Bone marrow (tissue), 2 donors: ENCODE measurements around the gene MRPL53.
"Not testable (repeated sequence)": the region's sequence is repeated elsewhere in the genome, so short reads cannot be mapped to it uniquely, and the experiment has no call there.

ENCODE experiments used
- DNase-seq, 2 donors: peaks; one replicate each; lab custom pipeline; 2025; lab: John Stamatoyannopoulos, UW

The MRPL53 gene

DNA sequence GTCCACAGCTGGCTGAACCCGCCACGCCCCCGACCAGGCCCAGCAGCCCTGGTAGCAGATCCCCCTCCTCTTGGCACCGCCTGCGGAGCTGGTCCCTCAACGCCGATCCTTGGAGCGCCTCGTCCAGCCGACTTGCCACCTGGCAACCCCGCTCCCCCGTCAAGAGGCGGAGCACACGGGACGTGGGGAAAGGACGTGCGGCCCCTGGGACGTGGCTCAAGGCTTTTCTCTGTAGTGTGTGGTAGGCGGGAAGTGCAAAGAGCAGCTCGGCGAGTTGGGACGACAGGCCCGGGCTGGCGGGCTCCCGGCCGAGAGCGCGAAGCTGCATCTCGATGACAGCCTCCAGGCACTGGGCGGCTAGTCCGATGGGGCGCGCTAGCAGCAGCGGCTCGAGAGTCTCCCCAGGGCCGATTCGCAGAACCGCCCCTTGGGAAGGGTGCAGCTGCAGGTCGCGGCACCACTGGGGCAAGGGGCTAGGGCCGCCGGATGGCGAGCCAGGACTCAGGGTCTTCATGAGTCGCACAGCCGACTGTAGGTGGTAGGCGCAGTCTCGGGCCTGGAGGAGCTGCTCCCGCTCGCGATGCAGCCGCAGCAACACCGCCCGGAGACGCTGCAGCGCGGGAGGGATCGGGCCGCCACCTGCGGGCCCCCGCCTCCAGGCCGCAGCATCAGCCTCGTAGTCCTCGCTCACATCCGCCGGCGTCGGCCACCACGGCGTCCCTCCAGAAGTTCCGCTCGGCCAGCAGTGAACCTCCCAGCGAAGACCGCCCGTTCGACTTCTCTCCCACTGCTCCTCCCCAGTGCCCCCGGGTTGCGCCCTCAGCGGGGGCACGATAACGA, 9.7 kb upstream of the MRPL53 start:
- DNase-seq: peak; percentile 63 to 81

DNA sequence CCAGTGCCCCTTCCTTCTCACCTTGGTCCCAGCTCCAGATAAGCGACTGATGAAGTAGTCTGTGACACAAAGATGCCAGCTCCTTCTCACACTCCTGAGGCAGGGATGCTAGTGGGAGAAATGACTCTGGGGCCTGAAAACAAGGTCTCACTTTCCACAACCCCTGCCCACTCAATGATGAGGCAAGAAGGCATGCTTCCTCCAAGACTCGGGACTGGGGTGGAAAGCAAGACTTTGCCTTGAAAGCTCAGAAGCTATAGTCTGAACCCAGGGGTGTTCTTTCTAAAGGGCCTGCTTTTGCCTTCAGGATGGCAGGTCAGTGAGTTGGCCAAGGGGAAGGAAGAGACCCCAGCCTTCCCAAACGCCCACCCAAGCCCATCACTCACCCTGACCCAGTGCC, 9.0 kb upstream of the MRPL53 start:
- no peak for DNase-seq

DNA sequence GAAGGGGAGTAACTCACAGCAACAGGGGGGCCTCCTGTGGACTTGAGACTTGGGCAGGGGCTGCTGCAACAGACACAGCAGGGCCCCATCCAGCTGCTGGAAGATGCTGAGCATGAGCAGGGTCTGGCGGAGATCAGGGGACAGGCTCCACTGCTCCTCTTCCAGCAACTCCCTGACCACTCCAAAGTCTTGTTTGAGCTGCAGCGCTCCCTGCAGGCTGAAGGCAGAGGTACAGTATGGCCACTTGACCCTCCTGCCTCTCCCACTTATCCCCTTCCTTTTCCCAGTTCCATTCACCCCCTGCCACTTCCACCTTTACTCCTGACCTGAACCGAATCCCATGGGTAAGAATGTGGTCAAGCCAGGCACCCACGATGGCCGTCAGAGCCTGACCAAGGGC, 2.4 kb upstream of the MRPL53 start:
- DNase-seq: no peak

DNA sequence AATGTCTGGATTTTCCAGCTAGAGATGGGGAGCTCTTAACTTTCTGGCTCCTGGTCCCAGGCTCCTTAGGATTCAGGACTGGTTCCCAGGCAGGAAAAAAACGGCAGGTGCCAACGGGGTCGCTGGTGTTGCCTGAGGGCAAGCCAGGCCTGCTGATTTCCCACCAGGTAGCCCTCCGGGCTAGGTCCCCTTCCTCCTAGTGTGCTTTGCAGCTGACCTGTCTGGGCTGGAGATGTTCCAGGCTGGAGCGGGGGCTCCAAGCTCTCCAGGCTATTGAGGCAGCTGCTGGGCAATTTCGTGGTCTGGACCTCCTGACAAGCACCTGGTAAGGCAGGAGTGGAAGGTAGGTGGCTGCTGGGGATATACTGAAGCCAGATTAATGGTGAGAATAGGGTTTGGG, 2.0 kb upstream of the MRPL53 start:
- DNase-seq: no peak

DNA sequence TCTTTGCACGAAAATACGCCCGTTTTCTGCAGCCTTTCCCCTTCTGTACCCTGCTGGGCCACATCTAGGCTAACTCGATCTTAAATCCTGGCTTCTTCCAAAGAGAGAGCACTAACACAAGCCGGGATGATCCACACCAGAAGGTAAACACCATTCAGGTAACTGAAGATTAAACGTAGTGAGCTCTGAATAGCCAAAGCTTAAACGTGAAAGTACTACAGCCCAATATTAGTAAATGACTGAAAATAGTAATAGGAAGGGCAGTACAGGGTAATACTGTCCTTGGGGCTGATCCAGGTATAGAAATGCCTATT, 422 bp upstream of the MRPL53 start:
- DNase-seq: no peak

DNA sequence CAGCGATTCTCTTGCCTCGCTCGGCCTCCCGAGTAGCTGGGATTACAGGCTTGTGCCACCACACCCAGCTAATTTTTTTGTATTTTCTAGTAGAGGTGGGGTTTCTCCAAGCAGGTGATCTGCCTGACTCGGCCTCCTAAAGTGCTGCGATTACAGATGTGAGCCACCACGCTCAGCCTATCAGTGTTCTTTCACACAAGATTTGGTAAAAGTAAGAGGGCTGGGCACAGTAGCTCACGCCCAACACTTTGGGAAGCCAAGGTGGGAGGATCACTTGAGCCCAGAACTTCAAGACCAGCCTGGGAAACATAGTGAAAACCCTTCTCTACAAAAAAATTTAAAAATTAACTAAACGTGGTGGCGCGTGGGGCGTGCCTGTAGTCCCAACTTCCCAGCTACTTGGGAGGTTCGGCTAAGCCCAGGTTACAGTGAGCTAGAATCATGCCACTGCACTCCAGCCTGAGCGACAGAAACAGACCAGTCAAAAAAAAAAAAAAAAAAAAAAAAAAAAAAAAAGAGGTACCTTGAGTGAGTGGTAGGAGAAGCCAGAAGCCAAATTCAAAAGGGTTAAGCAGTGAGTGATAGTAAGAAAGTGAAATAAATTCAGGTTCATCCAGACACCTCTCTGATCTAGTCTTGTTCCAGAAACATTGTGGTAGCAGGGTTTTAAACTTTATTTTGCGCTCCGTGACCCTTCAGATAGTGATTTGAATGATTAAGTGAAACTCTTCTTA, 981 bp downstream of the MRPL53 start:
- no peak for DNase-seq

DNA sequence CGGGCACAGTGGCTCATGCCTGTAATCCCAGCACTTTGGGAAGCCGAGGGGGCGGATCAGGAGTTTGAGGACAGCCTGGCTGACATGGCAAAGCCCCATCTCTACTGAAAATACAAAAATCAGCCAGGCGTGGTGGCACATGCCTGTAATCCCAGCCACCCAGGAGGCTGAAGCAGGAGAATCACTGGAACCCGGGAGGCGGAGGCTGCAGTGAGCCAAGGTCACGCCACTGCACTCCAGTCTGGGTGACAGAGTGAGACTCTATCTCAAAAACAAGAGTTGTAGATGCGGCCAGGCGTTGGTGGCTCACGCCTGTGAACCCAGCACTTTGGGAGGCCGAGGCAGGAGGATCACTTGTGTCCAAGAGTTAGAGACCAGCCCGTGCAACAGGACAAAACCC, 1.7 kb downstream of the MRPL53 start:
- DNase-seq: not testable (repeated sequence)

DNA sequence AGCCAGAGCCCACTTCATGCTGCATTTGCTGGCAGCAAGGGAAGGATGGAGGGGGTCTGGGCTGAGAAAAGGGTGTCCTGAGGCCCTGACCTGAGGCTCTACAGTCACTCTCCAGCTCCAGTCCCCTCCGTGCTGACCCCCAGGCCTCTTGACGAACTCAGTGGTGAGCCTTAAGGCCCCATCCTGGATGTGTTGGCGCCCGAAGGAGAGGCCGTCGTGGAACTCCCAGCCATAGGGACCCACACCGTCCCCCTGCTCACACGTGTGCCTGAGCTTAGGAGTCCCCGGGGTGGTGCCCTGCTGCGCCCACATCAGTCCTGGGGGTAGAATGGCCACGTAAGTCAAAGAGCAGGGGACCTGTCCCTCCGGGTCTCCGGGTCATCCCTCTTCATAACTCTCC, 8.1 kb downstream of the MRPL53 start:
- no peak for DNase-seq

DNA sequence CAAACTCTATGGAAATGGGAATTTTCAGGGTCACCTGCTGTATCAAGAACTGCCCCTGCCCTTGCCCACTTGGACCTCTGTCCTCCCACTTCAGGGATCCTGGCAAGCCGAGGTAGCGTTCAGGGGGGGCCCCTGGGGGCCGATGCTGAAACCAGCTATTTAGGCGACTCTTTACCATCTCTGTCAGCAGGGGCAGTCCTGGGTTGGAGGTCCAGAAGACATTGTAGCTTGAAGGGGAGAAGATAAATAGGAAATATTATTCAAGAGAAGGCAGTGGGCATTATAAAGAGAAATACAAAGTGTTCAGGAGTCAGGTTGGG, 9.7 kb downstream of the MRPL53 start:
- no peak for DNase-seq

DNA sequence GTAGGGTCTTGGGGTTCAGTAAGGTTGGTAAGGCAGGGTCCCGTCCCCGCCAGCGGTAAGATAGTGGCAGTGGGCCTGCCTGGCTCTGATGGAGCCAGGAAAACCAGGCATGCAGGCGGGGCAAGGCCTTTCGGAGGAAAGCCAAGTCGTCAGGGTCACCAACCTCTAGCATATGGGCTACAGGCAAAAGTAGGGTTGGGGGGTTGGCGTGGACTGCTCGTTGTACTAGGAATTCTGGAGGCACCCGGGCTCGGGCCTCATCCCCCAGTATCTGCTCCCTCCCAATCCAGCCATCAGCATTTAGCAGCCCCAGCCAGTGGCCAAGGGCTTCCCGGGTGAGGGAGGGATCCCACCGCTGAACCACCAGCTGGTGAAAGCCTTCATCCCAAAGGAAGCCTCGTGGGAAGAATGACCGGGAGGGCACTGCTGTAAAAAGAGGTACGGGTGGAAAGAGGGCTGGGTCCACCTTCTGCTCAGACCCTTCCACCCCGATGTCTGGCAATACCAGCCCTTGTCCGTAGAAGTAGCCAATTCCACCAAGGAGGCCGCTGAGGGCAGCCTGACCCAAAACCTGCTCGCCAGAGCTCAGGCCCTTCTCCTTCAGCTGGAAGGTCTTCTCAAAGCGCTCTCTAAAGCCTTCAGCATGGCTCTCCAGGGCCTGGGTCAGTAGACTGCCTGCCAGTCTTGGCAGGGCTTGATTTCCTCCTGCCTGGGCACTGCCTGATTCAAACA, 10.3 kb downstream of the MRPL53 start:
- DNase-seq: no peak

DNA sequence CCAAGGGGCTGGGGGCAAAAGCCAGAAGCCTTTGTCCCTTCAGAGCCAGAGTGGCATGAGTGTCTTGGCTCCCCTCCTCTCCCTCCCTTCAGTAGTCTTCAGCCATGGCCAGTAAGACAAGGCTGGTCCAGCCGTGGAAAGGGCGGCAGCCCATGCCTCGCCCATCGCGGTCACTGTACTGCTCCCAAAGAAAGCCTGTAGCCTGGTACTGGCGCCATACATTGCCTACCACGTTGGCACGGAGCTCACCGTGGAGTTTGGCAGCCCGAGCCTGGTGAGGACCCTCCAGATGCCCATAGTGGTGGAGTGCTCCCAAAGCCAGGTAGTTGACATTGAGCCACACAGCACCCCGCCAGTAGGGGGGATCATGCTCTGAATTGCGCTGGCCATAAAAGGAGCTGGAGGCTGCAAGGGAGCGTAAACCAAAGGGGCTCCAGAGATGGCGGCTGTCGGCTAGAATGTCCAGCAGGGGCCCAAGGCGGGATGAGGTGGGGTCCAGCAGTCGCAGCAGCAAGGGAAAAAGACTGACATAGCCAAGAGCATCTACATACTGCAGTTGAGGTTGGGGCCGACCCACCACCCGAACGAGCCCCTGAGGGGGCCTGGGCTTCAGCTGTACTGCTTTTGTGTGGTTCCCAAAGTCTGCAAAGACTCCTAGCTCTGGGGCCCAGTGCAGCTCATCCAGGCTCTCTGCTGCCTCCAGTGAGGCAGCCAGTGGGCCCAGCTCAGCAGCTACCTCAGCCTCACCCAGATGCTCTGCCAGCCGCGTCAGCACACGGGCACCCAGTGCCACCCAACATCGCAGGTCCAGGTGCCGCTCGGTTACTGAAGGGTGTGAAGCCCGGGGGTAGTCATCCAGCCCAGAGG, 11.1 kb downstream of the MRPL53 start:
- DNase-seq: no peak

DNA sequence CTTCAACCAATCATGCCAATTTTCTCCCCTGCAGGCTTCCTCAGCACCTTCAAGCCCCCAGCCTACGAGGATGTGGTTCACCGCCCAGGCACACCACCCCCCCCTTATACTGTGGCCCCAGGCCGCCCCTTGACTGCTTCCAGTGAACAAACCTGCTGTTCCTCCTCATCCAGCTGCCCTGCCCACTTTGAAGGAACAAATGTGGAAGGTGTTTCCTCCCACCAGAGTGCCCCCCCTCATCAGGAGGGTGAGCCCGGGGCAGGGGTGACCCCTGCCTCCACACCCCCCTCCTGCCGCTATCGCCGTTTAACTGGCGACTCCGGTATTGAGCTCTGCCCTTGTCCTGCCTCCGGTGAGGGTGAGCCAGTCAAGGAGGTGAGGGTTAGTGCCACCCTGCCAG, 12.3 kb downstream of the MRPL53 start:
- DNase-seq: not testable (repeated sequence)

DNA sequence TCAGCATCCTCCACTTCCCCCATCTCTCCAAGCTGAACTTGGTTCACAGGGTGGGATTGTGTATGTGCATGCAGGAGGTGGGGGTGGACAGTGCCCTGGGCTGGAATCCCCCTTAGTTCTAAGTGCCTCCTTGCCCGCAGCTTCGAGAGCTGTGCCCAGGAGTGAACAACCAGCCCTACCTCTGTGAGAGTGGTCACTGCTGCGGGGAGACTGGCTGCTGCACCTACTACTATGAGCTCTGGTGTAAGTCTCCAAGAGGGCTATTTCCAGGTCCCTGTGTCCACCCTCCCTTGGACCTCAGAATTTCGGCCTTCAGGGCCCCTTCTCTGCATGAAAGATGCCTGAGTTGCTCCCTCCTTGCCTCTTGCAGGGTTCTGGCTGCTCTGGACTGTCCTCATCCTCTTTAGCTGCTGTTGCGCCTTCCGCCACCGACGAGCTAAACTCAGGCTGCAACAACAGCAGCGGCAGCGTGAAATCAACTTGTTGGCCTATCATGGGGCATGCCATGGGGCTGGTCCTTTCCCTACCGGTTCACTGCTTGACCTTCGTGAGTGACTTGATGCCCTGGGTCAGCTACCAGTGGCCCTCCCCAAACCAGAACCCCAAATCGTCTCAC, 12.9 kb downstream of the MRPL53 start:
- not testable (repeated sequence) for DNase-seq

DNA sequence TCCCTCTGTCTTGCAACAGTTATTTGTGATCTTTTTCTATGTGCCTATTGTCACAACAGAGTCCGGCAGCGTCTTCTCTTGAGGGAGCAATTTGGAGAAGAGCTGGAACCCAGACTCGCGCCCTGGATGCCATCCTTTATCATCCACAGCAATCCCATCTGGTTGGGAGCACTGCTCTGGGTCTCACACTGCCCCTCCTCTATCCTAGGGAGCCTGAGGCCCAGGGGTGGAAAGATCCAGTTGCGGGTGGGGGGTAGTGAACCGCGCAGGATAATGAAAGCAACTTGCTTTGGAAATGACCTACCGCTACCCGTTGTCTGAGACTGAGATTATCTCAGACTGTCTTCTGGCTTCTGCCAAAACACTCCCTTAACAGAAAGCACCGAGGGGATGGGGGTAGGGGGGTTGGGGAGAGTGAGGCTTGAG, 13.5 kb downstream of the MRPL53 start:
- DNase-seq: no peak

DNA sequence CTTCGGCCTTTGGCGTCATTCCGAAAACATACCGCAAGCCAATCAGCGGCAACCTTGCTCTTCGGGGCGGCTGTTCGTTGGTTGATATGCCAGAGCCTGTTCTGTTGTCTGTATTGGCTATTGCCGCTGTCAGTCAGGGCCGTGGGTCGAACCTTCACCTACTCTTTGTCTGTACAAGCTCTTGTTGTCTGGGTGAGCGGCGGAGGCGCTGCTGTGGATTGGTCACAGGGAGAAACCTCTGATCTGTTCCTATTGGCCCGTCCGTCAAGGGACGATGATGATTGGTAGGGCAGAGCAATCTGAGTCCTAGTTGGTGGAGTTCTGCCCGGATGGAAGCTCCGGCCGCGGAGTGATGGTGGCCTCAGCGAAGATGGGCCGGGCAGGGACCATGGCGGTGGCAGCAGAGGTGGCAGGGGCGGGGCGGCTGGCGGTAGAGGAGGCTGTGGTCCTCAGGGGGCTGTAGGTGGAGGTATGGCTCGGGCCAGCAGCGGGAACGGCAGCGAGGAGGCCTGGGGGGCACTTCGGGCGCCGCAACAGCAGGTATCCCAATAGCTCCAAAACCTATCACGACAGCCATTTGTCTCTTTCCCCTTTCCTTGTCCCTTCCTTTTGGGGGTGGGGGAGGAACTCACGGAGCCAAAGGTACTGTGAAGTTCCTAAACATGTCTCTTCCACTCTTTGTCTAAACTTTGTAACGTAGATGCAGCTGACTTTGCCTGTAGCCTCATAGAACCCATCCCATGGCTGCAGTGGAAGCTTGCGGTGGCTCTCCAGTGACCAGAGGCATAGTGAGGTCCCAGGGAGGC, 14.1 kb downstream of the MRPL53 start, which contains the start of gene WBP1:
TSS of gene WBP1 (plus strand) at position 307 of the 806 bp plus-strand sequence. CDS start at position 472, 165 bp downstream.
- DNase-seq: peak; percentile 85 to 99

DNA sequence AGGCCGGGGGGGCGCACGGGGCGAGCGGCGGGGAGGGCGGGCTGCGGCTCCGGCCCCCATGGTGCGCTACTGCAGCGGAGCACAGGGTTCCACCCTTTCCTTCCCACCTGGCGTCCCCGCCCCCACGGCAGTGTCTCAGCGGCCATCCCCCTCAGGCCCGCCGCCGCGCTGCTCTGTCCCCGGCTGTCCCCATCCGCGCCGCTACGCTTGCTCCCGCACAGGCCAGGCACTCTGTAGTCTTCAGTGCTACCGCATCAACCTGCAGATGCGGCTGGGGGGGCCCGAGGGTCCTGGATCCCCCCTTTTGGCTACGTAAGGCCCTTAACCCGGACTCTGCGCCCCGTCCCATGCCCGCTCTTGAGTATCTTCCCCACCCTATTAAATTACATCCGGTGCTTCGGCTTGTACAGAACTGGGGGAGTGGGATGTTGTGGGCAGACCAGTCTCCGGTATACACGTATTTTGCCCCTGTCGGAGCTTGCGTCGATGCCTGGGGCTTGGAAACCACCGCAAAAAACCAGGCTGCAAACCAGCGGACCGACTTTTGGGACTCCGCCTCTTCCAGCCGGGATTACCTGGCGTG, 14.8 kb downstream of the MRPL53 start:
- peak in 1 of 2 donors; percentile 79 for DNase-seq

DNA sequence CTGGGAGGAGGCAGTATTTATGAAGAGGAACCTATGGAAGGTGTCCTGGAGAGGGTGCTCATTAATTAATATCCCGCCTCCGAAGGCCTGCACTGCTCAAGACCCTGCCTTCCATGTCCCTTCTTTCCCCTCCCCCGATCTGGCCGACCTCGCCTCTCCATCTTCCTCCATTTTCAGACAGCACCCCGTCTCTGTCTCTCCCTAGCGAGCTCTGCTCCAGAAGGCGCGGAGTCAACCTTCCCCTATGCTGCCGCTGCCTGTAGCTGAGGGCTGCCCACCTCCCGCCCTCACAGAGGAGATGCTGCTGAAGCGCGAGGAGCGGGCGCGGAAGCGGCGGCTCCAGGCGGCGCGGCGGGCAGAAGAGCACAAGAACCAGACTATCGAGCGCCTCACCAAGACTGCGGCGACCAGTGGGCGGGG, 15.3 kb downstream of the MRPL53 start:
- no peak for DNase-seq

DNA sequence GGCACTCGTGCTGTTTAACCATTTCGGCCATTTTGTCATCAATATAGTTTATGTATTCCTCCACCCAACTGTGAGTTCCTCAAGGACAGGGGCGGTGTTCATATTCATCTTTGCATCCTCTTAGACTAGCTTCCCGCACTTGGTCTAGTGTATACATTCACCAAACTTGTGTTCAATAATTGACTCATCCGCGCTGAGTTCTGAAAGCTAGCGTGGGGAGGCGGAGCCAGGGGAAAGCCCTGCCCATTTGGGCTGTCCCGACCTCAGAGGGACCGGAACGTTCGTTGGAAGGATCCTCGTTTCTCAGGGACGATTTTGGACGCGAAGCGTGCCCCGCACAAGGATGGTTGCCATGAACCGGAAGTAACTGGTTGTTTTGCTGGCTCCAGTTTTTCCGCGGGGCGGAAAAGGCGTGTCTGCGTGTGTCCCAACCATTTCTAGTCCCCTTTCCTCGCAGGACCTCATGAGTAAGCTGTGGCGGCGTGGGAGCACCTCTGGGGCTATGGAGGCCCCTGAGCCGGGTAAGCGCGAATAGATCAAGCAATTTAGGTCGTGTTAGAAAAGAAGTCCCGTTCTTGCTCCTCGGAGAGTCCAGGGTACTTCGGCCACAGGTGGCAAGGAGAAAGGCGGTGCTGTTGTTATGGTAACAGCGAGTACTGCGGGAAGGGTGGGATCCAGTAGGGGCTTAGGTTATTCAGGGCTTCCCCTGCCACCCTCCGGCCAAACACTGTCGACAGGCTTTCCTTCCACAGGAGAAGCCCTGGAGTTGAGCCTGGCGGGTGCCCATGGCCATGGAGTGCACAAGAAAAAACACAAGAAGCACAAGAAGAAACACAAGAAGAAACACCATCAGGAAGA, 17.6 kb downstream of the MRPL53 start, which contains the start of gene INO80B:
TSS of gene INO80B (plus strand) at position 434 of the 858 bp plus-strand sequence. CDS start at position 464, 30 bp downstream.
- DNase-seq: peak; percentile 86 to 98

DNA sequence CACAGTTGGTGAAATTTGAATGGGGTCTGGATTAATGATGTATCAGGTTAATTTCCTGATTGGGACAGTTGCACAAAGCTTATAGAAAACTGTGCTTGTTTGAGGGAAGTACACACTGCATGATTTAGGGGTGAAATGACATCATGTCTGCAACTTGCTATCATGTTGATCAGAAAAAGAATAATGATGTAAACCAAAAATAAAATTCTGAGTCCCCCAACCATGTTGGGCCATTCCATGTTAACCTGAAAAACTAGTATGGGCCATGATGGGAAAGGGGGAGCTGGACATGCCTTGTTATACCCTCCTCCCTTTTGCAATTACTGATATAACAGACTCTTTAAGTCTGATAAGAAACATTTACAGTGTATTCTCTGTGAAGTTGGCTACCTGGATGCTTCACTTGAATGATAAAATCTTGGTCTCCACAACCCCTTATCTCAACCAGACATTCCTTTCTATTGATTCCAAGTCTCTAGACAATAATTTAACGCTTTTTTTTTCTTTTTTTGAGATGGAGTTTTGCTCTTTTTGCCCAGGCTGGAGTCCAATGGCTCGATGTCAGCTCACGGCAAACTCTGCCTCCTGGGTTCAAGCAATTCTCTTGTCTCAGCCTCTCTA, 21.8 kb downstream of the MRPL53 start:
- no peak for DNase-seq
